Activated T-cell treated with anti-CD3 and anti-CD28 coated beads, Interleukin-2, amount 50 U/mL, for 72 hours (primary cell): ENCODE measurements around the gene FCHSD1. TPM values are rescaled to one million over a fixed set of nuclear protein-coding genes. Genes with fewer than 3 reads are reported as not detected.

Experiments used
- ATAC-seq, 2 donors: fragments of 150-1000 bp; cut with Tn5 transposase; replicated peaks in 1 of 2; 2 replicates each; pipeline ENCODE4 v1.10.0; 2021; ENCODE audit warnings: moderate library complexity in 2 of 2, mild to moderate bottlenecking in 1 of 2
- DNase-seq, 2 donors: peaks; one replicate each; pipeline ENCODE4 v3.0.0; 2021 to 2022; ENCODE audit warnings: mixed read lengths in 1 of 2
- H3K27ac Mint-ChIP-seq: one replicate; pipeline ENCODE4 v1.8.0; 2022; ENCODE audit warnings: mild to moderate bottlenecking, moderate library complexity, mixed read lengths
- H3K27me3 Mint-ChIP-seq: one replicate; pipeline ENCODE4 v1.8.0; 2022; ENCODE audit warnings: low read depth, mixed read lengths
- H3K36me3 Mint-ChIP-seq, 2 donors: one replicate each; pipeline ENCODE4 v1.8.0; 2022; ENCODE audit warnings: mixed read lengths in 2 of 2, mild to moderate bottlenecking in 1 of 2; ENCODE audit not compliant: insufficient read depth in 2 of 2
- H3K4me1 Mint-ChIP-seq: one replicate; pipeline ENCODE4 v1.8.0; 2022; ENCODE audit warnings: low read depth, mixed read lengths
- H3K4me3 Mint-ChIP-seq, 2 donors: one replicate each; pipeline ENCODE4 v1.8.0; 2022; ENCODE audit warnings: mild to moderate bottlenecking in 2 of 2, mixed read lengths in 2 of 2, moderate library complexity in 2 of 2
- H3K9me3 Mint-ChIP-seq, 2 donors: one replicate each; pipeline ENCODE4 v1.8.0; 2022; ENCODE audit warnings: mixed read lengths in 2 of 2
- total RNA-seq, 2 donors: library from RNA; stranded (reverse); gene quantifications; one replicate each; pipeline ENCODE4 v1.2.3, GENCODE V29; 2022

FCHSD1 gene
- total RNA-seq, 2 donors from 2014 or later: 54.1 to 61.1 TPM

DNA sequence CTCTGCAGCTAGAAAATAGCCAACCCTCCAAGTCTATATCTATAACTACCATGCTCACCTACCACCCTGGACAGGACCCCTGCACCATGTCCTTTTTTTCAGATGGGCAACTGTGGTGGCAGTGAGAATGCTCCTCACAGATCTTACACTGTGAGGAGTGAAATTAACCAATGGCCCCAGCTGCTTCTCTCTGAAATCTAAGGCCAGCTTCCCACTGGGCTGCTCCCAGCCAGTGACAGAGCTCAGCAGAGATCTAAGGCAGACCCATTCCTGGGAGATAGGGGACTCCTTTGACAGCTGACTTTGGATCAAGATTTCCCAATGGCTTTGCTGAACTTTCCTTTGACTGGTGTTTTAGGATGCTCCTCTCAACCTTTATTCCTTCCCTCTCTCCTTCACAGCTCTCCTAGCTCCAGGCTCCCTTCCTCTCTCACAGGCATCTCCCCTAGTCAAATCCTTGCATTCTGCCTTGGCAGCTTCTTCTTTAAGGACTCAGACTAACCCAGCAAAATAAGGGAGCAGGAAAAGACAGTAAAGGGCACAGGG lies 32.5 kb upstream of the FCHSD1 start:
- Mint-ChIP-seq H3K36me3 (no peaks in the 10 kb centered on the region), H3K9me3 (no peaks in the 10 kb centered on the region), H3K4me3 (peak overlapping the region in 1 of 2 donors; percentile 26), H3K27ac (no peak overlapping the region), H3K4me1 (peaks cover 24% of the 10 kb centered on the region), H3K27me3 (no peaks in the 10 kb centered on the region)
- DNase-seq (no peak), ATAC-seq (no peak)

- peak; percentile 59 to 60 for DNase-seq
- Mint-ChIP-seq H3K27me3 (no peaks in the 10 kb centered on the region), H3K4me1 (peaks cover 24% of the 10 kb centered on the region), H3K27ac (peak within 1 kb of the TSS; percentile 77), H3K4me3 (peak within 1 kb of the TSS; percentile 78 to 80), H3K9me3 (no peaks in the 10 kb centered on the region), H3K36me3 (no peaks in the 10 kb centered on the region)
- peak; percentile 89 to 90 for ATAC-seq
Observed at GRCh38 chr5:141681695-141682641, 30.8 kb upstream of the FCHSD1 start, which contains the start of gene ARAP3. Gene ARAP3 (minus strand): TSS chr5:141682230. CDS start chr5:141680486, 1,744 bp downstream.

DNA sequence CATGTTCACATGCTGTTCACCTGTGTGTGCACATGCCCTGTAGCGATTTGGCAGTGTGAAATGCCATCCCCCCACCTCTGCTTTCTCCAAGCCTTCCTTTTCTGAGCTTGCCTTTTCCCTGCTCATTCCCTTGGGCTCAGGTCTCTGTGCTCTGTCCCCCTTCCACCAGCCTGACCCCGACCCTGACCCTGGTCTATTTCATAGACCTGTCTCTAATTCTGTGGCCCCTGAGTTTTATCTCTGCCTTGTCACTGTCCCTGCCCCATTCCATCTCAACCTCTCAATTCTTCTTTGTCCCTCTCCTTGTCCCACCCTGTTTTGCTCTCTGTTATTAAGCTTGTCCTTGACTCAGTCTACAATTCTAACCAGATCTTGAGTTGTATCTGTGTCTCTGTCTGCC lies 30.1 kb upstream of the FCHSD1 start:
- Mint-ChIP-seq H3K4me1 (peaks cover 24% of the 10 kb centered on the region), H3K36me3 (no peaks in the 10 kb centered on the region), H3K27ac (peak overlapping the region; percentile 77), H3K27me3 (no peaks in the 10 kb centered on the region), H3K9me3 (no peaks in the 10 kb centered on the region), H3K4me3 (peak overlapping the region; percentile 52 to 64)
- ATAC-seq (no peak), DNase-seq (no peak)

DNA sequence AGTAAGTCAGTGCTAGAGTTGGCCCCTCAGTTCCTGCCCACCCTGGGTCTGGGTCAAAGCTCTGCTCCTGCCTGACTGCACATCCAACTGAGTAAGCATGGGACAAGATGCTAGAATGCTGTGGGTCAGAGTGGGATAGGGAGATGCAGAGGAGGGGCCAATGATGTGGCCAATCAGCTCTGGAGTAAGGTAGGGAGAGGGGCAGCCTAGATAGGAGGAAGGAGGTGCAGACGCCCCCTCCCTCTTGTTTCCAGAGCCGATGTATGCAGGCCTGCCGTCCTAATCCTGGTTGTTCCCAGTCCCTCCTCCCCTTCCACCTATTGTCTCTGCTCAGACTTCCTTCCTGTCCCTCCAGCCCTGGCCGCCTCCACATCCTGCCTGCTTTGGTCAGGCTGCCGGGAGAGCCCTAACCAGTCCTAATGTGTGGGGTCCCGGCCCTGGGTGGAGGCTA lies 29.6 kb upstream of the FCHSD1 start:
- Mint-ChIP-seq H3K9me3 (no peaks in the 10 kb centered on the region), H3K4me3 (peak overlapping the region in 1 of 2 donors; percentile 64), H3K27me3 (no peaks in the 10 kb centered on the region), H3K27ac (no peak overlapping the region), H3K4me1 (peaks cover 24% of the 10 kb centered on the region), H3K36me3 (no peaks in the 10 kb centered on the region)
- DNase-seq (no peak), ATAC-seq (no peak)

- DNase-seq: no peak
- Mint-ChIP-seq H3K4me3 (no peak overlapping the region), H3K9me3 (no peaks in the 10 kb centered on the region), H3K27me3 (no peaks in the 10 kb centered on the region), H3K27ac (no peak overlapping the region), H3K36me3 (no peaks in the 10 kb centered on the region), H3K4me1 (peaks cover 24% of the 10 kb centered on the region)
- ATAC-seq: no peak
Observed at GRCh38 chr5:141680178-141680577, 29.0 kb upstream of the FCHSD1 start.

DNA sequence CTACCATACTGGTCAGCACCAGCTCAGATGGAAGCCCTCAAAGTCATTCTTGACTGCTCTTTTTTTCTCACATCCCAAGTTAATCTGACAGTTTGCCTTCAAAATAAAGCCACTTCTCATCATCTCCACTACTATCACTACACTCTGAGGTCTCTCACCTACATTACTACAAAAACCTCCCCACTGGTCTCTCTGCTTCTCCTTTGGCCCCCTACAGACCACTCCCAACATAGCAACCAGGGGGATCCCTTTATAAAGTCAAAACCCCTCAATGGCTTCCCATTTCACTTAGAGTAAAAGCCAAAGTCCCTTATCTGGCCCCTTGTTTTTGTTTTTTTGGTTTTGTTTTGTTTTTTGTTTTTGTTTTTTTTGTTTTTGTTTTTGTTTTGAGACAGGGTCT lies 26.2 kb upstream of the FCHSD1 start:
- no peaks in the 10 kb centered on the region for H3K27me3 Mint-ChIP-seq
- H3K4me3 Mint-ChIP-seq: no peak overlapping the region
- H3K36me3 Mint-ChIP-seq: no peaks in the 10 kb centered on the region
- DNase-seq: peak in 1 of 2 donors; percentile 29
- H3K27ac Mint-ChIP-seq: no peak overlapping the region
- no peak for ATAC-seq
- H3K4me1 Mint-ChIP-seq: peaks cover 11% of the 10 kb centered on the region
- no peaks in the 10 kb centered on the region for H3K9me3 Mint-ChIP-seq

DNA sequence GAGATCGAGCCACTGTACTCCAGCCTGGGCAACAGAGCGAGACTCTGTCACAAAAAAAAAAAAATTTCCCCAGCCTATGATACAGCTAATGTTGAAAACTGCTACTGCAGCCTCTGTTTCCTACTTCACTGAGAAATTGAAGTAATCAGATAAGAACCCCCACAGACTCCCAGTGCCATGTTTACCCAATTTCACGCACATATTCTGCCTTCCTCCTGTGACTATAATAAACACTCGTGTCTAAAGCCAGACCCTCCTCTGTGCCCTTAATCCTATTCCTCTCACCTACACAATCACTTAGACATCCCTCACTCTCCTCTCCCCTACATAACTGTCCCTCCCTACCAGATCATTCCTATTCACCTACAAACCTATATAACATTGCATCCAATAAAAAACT lies 24.5 kb upstream of the FCHSD1 start:
- H3K9me3 Mint-ChIP-seq: no peaks in the 10 kb centered on the region
- H3K4me3 Mint-ChIP-seq: no peak overlapping the region
- DNase-seq: no peak
- H3K27me3 Mint-ChIP-seq: no peaks in the 10 kb centered on the region
- no peak for ATAC-seq
- no peak overlapping the region for H3K27ac Mint-ChIP-seq
- H3K36me3 Mint-ChIP-seq: no peaks in the 10 kb centered on the region
- no peaks in the 10 kb centered on the region for H3K4me1 Mint-ChIP-seq

GRCh38 chr5:141674747-141675146 lies 23.5 kb upstream of the FCHSD1 start:
- Mint-ChIP-seq H3K27ac (no peak overlapping the region), H3K36me3 (no peaks in the 10 kb centered on the region), H3K4me1 (no peaks in the 10 kb centered on the region), H3K27me3 (no peaks in the 10 kb centered on the region), H3K4me3 (no peak overlapping the region), H3K9me3 (no peaks in the 10 kb centered on the region)
- DNase-seq (no peak), ATAC-seq (no peak)

GRCh38 chr5:141672841-141673813 lies 21.9 kb upstream of the FCHSD1 start:
- Mint-ChIP-seq H3K27ac (no peak overlapping the region), H3K36me3 (no peaks in the 10 kb centered on the region), H3K4me3 (no peak overlapping the region), H3K27me3 (no peaks in the 10 kb centered on the region), H3K9me3 (no peaks in the 10 kb centered on the region), H3K4me1 (no peaks in the 10 kb centered on the region)
- no peak for DNase-seq
- no peak for ATAC-seq

DNA sequence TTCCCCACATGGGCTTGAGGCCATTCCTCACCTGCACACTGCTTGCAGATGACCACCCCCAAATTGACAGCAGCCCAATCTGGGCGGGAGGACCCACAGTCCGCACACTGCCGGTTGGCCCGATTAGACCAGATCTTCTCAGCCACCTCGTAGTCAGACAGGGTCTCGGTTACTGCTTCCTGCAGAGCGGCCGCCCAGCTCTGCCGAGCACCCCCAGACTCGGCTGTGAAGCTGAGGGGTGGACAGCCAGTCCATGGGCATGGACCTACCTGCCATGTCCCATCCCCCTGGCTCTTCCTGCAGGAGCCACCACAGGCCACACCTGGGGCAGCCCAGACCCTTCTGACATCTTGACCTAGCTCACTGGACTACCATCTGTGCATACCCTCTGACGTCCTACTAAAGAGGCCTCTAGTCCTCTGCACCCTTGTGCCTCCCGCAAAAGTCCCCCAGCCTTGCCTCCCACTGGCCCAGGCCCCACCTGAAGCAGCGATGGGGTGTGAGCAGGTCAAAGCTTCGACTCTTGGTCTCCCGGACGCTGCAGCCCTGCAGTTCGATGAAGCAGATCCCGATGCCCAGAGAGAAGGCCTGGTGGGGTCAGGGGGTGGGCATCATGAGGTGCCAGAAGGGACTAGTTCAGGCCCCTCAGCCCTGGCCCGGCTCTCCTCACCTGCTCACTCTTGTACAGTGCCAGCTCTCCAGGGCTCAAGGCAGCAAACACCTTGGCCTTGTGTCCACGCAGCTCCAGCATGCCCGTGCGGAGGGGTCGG lies 21.0 kb upstream of the FCHSD1 start:
- Mint-ChIP-seq H3K36me3 (no peaks in the 10 kb centered on the region), H3K4me3 (no peak overlapping the region), H3K27ac (no peak overlapping the region), H3K27me3 (no peaks in the 10 kb centered on the region), H3K4me1 (no peaks in the 10 kb centered on the region), H3K9me3 (no peaks in the 10 kb centered on the region)
- DNase-seq (no peak), ATAC-seq (no peak)

DNA sequence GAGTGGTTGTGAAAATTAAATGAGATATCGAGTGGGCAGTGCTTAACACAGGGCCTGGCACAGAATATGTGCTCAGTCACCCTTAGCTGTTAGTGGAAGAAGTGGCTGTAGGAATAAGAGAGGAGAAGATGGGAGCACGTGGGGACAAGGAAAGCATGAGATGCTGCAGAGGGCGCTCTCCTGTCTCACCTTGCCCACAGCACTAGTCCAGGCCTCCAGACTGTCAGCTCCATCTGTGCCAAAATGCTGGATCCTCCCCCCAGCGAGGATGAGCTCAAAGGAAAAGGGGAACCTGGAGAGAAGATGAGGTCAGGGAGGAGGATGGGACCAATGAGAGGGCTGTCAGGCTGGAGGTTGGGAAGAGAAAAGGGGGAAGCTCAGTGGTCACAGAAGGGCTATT lies 18.3 kb upstream of the FCHSD1 start:
- no peak overlapping the region for H3K4me3 Mint-ChIP-seq
- H3K9me3 Mint-ChIP-seq: no peaks in the 10 kb centered on the region
- H3K36me3 Mint-ChIP-seq: no peaks in the 10 kb centered on the region
- H3K27me3 Mint-ChIP-seq: no peaks in the 10 kb centered on the region
- no peak for ATAC-seq
- H3K27ac Mint-ChIP-seq: no peak overlapping the region
- H3K4me1 Mint-ChIP-seq: peaks cover 4% of the 10 kb centered on the region
- DNase-seq: no peak

DNA sequence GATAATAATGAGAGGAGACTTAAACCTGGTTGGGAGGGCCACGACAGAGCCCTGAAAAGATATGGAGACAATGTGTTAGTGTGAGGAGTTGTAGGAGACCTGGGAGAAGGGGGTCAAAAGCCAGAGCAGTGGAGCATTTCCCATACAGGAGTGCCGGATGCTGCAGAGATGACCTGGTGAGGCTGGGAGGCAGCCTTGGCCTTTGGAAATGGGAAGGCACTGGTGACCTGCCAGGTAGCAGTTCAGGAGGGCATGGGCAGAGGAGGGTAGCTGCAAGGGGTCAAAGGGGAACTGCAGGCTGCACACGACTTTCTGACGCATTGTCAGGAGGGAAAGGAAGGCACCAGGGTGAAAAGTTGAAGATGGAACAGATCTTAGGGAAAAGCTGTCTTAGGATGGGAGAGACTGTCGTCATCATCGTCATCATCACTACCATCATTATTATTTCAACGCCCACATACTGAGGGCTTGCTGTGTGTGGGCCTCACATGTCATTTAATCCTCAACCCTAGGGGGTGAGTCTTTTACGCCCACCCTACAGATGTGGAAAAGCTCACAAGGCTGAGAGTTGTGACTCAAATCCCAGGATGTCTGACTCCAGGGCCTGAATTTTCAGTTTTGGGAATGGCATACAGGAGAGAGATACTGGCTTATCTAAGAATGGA lies 17.5 kb upstream of the FCHSD1 start:
- Mint-ChIP-seq H3K27me3 (no peaks in the 10 kb centered on the region), H3K27ac (no peak overlapping the region), H3K36me3 (no peaks in the 10 kb centered on the region), H3K4me3 (no peak overlapping the region), H3K9me3 (no peaks in the 10 kb centered on the region), H3K4me1 (peaks cover 4% of the 10 kb centered on the region)
- DNase-seq (no peak), ATAC-seq (no peak)
